Ovary (tissue), 9 donors: ENCODE measurements around the gene PTHLH. TPM values are rescaled to one million over a fixed set of nuclear protein-coding genes. Genes with fewer than 3 reads are reported as not detected.

Experiments used
- DNase-seq, 5 donors: peaks; one replicate each; pipeline ENCODE4 v3.0.0-alpha.2; 2019 to 2020
- H3K27ac ChIP-seq, 2 donors: fragments of 200-600 bp; one replicate each; pipeline versions ENCODE4 v1.5.1 to v1.8.0; 2019 to 2022
- H3K27me3 ChIP-seq: fragments of 200-600 bp; one replicate; pipeline ENCODE4 v1.8.0; 2022
- H3K36me3 ChIP-seq: fragments of 200-600 bp; sonication (generic); one replicate; pipeline ENCODE4 v1.5.1; 2019
- H3K4me1 ChIP-seq: one replicate; pipeline ENCODE4 v1.8.1; 2013; ENCODE audit warnings: mild to moderate bottlenecking, moderate library complexity; ENCODE audit not compliant: insufficient read depth
- H3K4me3 ChIP-seq: fragments of 200-600 bp; sonication (generic); one replicate; pipeline ENCODE4 v1.5.1; 2017
- H3K9me3 ChIP-seq, 2 donors: fragments of 200-600 bp in 1 of 2; sonication (generic) in 1 of 2; one replicate each; pipeline versions ENCODE4 v1.5.1 to v1.8.1; 2013 to 2019; ENCODE audit warnings: mild to moderate bottlenecking in 1 of 2, moderate library complexity in 1 of 2
- EP300 ChIP-seq: sonication (generic); formaldehyde crosslinking; IDR thresholded peaks from one replicate; pipeline ENCODE4 v1.6.1; 2017; ENCODE audit warnings: antibody characterized with exemption
- POLR2A ChIP-seq: fragments of 450-650 bp; IDR thresholded peaks from one replicate; pipeline ENCODE4 v1.6.1; 2017; ENCODE audit warnings: antibody characterized with exemption, mild to moderate bottlenecking, moderate library complexity
- WGBS, 3 donors: extraction: QIAGEN DNeasy Blood & Tissue Kit in 1 of 3; methylation state at CpG; one replicate each; pipeline versions ENCODE4 v1.1.5 to v1.1.7; 2013 to 2017; 5-methylcytosine and 5-hydroxymethylcytosine counted together
- intact Hi-C, 4 donors: fragments of 100-400 bp; cut with DNase I; formaldehyde crosslinking; loops; one replicate each; pipeline versions ENCODE4 v1.11.0 to v1.15.1; 2022 to 2023
- polyA plus RNA-seq, 2 donors: library from polyadenylated mRNA; stranded (reverse); fragments of 200-250 nt in 1 of 2; fragments of 350-450 nt in 1 of 2; fragmentation: Illumina TruSeq in 1 of 2; extraction: RNeasy Lipid Tissue Mini Kit (QIAGEN cat#74804) in 1 of 2; gene quantifications; one replicate each; pipeline ENCODE4 v1.2.3, GENCODE V29; 2013 to 2014
- total RNA-seq, 7 donors: library from RNA; depleted of rRNA in 2 of 7; stranded (reverse); fragments of >200 nt in 2 of 7; fragmentation: NEBNext Ultra II Directional in 3 of 7; extraction: Animal tissue kit (Norgen Biotek cat#: 25700) in 3 of 7; gene quantifications; one replicate each; pipeline versions ENCODE4 v1.1.0 to v1.2.4, GENCODE V29; 2016 to 2023
- TF ChIP-seq, protein P1 (sequence below), 3 donors: fragments of 450-650 bp in 2 of 3; fragments of 200-600 bp in 1 of 3; IDR thresholded peaks; one replicate each; pipeline versions ENCODE4 v1.5.1 to v1.8.0; 2016 to 2022; ENCODE audit warnings: antibody characterized with exemption in 3 of 3, mild to moderate bottlenecking in 1 of 3
- donor health status: DM: no; HTN: no; CAD: no; lungs with moderate emphysema.
- donor health status: DM: no; HTN: no; CAD: no.
- donor health status: Bipolar disorder and iron deficiency.
- donor health status: DM: yes; HTN: yes; CAD: no.
- donor health status: DM: no; HTN: no; CAD: no.
- donor health status: DM: yes; HTN: yes; CAD: no.

The PTHLH gene
- total and polyA plus RNA-seq, 9 donors, result 0.50 to 4.3 (median 0.77) TPM

DNA sequence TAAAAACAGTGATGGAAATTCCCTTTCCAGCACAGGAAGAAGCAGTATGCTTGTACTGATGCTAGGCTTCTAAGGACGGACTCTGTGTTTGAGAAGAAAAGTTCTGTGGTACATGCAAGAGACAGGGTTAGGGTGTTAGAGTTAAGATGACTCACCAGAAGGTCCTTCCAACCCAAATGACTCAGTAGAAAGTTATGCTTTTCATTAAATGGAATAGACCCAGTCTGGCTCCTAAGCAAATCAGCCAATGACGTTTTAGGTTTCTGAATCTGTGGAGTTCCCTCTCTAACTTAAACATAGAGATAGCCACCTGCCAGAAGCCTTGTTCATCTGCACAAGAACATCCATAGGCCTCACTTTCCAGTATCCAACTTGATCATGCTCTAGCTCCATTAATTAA, 5.7 kb downstream of the PTHLH start:
- Histone ChIP-seq H3K4me3 (no peak overlapping the region), H3K27ac (no peak overlapping the region), H3K4me1 (peaks cover 1% of the 10 kb centered on the region), H3K27me3 (no peaks in the 10 kb centered on the region), H3K36me3 (no peaks in the 10 kb centered on the region), H3K9me3 (no peaks in the 10 kb centered on the region)
- WGBS, 3 donors, result 6 to 17% (median 8%) methylated on average over 2 of the region's 2 CpGs
- DNase-seq, result no peak
- no peak for TF ChIP-seq EP300
- TF ChIP-seq, protein P1, sequence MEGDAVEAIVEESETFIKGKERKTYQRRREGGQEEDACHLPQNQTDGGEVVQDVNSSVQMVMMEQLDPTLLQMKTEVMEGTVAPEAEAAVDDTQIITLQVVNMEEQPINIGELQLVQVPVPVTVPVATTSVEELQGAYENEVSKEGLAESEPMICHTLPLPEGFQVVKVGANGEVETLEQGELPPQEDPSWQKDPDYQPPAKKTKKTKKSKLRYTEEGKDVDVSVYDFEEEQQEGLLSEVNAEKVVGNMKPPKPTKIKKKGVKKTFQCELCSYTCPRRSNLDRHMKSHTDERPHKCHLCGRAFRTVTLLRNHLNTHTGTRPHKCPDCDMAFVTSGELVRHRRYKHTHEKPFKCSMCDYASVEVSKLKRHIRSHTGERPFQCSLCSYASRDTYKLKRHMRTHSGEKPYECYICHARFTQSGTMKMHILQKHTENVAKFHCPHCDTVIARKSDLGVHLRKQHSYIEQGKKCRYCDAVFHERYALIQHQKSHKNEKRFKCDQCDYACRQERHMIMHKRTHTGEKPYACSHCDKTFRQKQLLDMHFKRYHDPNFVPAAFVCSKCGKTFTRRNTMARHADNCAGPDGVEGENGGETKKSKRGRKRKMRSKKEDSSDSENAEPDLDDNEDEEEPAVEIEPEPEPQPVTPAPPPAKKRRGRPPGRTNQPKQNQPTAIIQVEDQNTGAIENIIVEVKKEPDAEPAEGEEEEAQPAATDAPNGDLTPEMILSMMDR (IDR thresholded peaks at IDR 0.05), result no peak
- TF ChIP-seq POLR2A, result no peak
- intact Hi-C loops, result no loop called here

- 84 to 85% (median 84%) methylated on average over 2 of the region's 2 CpGs for WGBS, 3 donors
- Histone ChIP-seq H3K4me3 (no peak overlapping the region), H3K9me3 (no peaks in the 10 kb centered on the region), H3K27ac (no peak overlapping the region), H3K36me3 (no peaks in the 10 kb centered on the region), H3K4me1 (peaks cover 1% of the 10 kb centered on the region), H3K27me3 (no peaks in the 10 kb centered on the region)
- TF ChIP-seq POLR2A, result no peak
- no peak for DNase-seq
- intact Hi-C loops, result no loop called here
These were observed 6.6 kb downstream of the PTHLH start for GRCh38 chr12:27965966-27966365.

GRCh38 chr12:27965411-27965810, 7.1 kb downstream of the PTHLH start:
- H3K27me3 ChIP-seq, result no peaks in the 10 kb centered on the region
- H3K4me1 ChIP-seq, result peaks cover 1% of the 10 kb centered on the region
- H3K36me3 ChIP-seq, result no peaks in the 10 kb centered on the region
- H3K4me3 ChIP-seq, result no peak overlapping the region
- H3K27ac ChIP-seq, result no peak overlapping the region
- intact Hi-C loops, result no loop called here
- DNase-seq, result no peak
- TF ChIP-seq EP300 (no peak), POLR2A (no peak)
- TF ChIP-seq, protein P1 (IDR thresholded peaks at IDR 0.05), result no peak
- H3K9me3 ChIP-seq, result no peaks in the 10 kb centered on the region
- WGBS, 3 donors, result 37 to 96% (median 93%) methylated on average over 1 of the region's 1 CpG

DNA sequence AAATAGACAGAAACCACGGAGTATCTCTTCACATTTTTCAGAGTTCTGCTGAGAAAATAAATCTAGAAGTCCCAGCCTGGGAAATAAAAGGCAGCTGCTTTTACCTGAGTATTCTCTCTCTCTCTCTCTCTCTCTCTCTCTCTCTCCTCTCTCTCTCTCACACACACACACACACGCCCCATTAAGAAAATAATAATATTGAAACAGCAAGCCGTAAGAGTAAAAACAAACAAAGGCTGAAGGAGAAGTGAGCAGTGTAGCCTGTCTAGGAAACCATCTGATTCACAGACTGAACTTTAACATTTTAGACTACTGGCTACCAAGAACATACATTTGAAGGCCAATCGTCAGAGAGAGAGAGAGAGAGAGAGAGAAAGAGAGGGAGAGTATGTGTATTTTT, 8.4 kb downstream of the PTHLH start:
- DNase-seq, result no peak
- WGBS, 3 donors, result 39 to 56% (median 40%) methylated on average over 4 of the region's 4 CpGs
- Histone ChIP-seq H3K27me3 (no peaks in the 10 kb centered on the region), H3K27ac (no peak overlapping the region), H3K36me3 (no peaks in the 10 kb centered on the region), H3K4me3 (no peak overlapping the region), H3K9me3 (no peaks in the 10 kb centered on the region), H3K4me1 (no peaks in the 10 kb centered on the region)
- TF ChIP-seq EP300 (no peak), POLR2A (no peak)
- TF ChIP-seq, protein P1 (IDR thresholded peaks at IDR 0.05), result no peak
- intact Hi-C loops, result no loop called here

- no peak overlapping the region for H3K27ac ChIP-seq
- no peak overlapping the region for H3K4me3 ChIP-seq
- H3K36me3 ChIP-seq, result no peaks in the 10 kb centered on the region
- no peak for DNase-seq
- TF ChIP-seq EP300 (no peak), POLR2A (no peak)
- TF ChIP-seq, protein P1 (IDR thresholded peaks at IDR 0.05), result no peak
- no peaks in the 10 kb centered on the region for H3K9me3 ChIP-seq
- 92 to 95% (median 92%) methylated on average over 3 of the region's 3 CpGs for WGBS, 3 donors
- intact Hi-C loops, result no loop called here
- H3K4me1 ChIP-seq, result no peaks in the 10 kb centered on the region
- no peaks in the 10 kb centered on the region for H3K27me3 ChIP-seq
These were observed 11.7 kb downstream of the PTHLH start for GRCh38 chr12:27960821-27961220.
